RWPE2 (cell line): ENCODE data around the gene CCDC12.

Experiments
- ATAC-seq: fragments of 200-7000 bp; cut with Tn5 transposase; 3 replicates; pipeline ENCODE4 v1.9.1; 2021; ENCODE audit warnings: low read depth
- DNase-seq: peaks from one replicate; pipeline ENCODE4 v3.0.0-alpha.2; 2020; ENCODE audit warnings: low spot score
- H3K27ac ChIP-seq: fragments of 450-650 bp; 2 replicates; pipeline ENCODE4 v1.5.1; 2017; ENCODE audit warnings: mild to moderate bottlenecking; ENCODE audit not compliant: poor library complexity, severe bottlenecking
- H3K27me3 ChIP-seq: fragments of 250-450 bp; sonication (Bioruptor Pico); 2 replicates; pipeline ENCODE4 v1.5.1; 2021; ENCODE audit warnings: mild to moderate bottlenecking, moderate library complexity; ENCODE audit not compliant: insufficient read depth, poor library complexity, severe bottlenecking
- H3K36me3 ChIP-seq: fragments of 250-450 bp; sonication (Bioruptor Pico); 2 replicates; pipeline ENCODE4 v1.5.1; 2020; ENCODE audit warnings: low read depth, mild to moderate bottlenecking, moderate library complexity
- H3K4me1 ChIP-seq: fragments of 250-450 bp; sonication (Bioruptor Pico); 2 replicates; pipeline ENCODE4 v1.5.1; 2021; ENCODE audit warnings: mild to moderate bottlenecking, moderate library complexity; ENCODE audit not compliant: insufficient read depth, poor library complexity, severe bottlenecking
- H3K4me3 ChIP-seq: fragments of 250-450 bp; sonication (Bioruptor Pico); 2 replicates; pipeline ENCODE4 v1.5.1; 2021; ENCODE audit warnings: mild to moderate bottlenecking, moderate library complexity; ENCODE audit not compliant: severe bottlenecking
- H3K9me3 ChIP-seq: fragments of 250-450 bp; sonication (Bioruptor Pico); 2 replicates; pipeline ENCODE4 v1.5.1; 2021; ENCODE audit warnings: mild to moderate bottlenecking, moderate library complexity; ENCODE audit not compliant: severe bottlenecking
- TF ChIP-seq, protein P1 (sequence below): fragments of 450-650 bp; IDR thresholded peaks from one replicate; pipeline ENCODE4 v1.5.1; 2017; ENCODE audit warnings: mild to moderate bottlenecking, moderate library complexity; ENCODE audit not compliant: poor library complexity, severe bottlenecking

The CCDC12 gene

GRCh38 chr3:46986782-46987310, 10.3 kb upstream of the CCDC12 start:
- Histone ChIP-seq H3K27me3 (no peaks in the 10 kb centered on the region), H3K36me3 (peaks cover 16% of the 10 kb centered on the region; the same call in 1 of the 2 replicates), H3K4me1 (peaks cover 34% of the 10 kb centered on the region), H3K9me3 (no peaks in the 10 kb centered on the region), H3K4me3 (no peak overlapping the region), H3K27ac (peak overlapping the region; percentile 67)
- ATAC-seq, result no peak
- no peak for DNase-seq
- TF ChIP-seq, protein P1, sequence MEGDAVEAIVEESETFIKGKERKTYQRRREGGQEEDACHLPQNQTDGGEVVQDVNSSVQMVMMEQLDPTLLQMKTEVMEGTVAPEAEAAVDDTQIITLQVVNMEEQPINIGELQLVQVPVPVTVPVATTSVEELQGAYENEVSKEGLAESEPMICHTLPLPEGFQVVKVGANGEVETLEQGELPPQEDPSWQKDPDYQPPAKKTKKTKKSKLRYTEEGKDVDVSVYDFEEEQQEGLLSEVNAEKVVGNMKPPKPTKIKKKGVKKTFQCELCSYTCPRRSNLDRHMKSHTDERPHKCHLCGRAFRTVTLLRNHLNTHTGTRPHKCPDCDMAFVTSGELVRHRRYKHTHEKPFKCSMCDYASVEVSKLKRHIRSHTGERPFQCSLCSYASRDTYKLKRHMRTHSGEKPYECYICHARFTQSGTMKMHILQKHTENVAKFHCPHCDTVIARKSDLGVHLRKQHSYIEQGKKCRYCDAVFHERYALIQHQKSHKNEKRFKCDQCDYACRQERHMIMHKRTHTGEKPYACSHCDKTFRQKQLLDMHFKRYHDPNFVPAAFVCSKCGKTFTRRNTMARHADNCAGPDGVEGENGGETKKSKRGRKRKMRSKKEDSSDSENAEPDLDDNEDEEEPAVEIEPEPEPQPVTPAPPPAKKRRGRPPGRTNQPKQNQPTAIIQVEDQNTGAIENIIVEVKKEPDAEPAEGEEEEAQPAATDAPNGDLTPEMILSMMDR, result no peak

DNA sequence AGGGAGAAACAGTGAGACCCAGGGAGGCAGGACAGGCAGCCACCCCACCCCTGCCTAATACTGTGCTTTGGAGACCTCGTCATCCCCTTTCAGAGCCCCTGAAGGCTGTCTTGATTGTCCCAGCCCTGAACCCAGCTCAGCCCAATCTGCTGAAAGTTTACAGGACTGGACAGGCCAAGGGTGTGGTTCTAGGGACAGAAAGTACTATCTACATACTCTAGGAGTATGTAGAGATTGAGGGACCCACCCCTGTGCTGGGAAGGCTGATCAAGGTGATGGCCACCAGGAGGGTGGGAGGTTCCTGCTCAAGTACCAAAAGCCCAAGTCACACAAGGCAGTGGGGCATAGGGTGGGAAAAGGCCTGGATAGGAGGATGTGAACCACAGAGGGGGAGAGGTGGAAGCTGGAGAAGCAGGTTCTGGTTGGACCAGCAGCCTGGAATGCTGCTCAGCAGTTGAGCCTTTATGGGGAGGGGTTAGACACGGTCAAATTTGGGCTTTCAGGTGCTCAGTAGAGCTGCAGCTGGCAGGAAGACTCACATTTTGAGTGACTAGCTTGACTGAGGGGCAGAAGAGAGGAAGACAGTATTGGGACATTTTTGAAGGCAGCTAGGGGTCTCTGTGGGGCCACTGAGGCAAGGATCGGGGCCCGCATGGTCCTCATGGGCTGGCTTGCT, 9.6 kb upstream of the CCDC12 start:
- no peak for ATAC-seq
- Histone ChIP-seq H3K36me3 (peaks cover 12% of the 10 kb centered on the region; the same call in 1 of the 2 replicates), H3K27me3 (no peaks in the 10 kb centered on the region), H3K4me3 (no peak overlapping the region), H3K4me1 (peaks cover 41% of the 10 kb centered on the region), H3K27ac (peak overlapping the region; percentile 67), H3K9me3 (no peaks in the 10 kb centered on the region)
- TF ChIP-seq, protein P1, result no peak
- DNase-seq, result no peak

GRCh38 chr3:46985588-46985987, 9.0 kb upstream of the CCDC12 start:
- H3K27ac ChIP-seq, result peak overlapping the region; percentile 67
- H3K9me3 ChIP-seq, result no peaks in the 10 kb centered on the region
- TF ChIP-seq, protein P1, result no peak
- H3K4me3 ChIP-seq, result no peak overlapping the region
- DNase-seq (no peak), ATAC-seq (no peak)
- no peaks in the 10 kb centered on the region for H3K27me3 ChIP-seq
- H3K36me3 ChIP-seq, result 0 out of 2 replicates have a peak, but pooled peaks cover 9% of the 10 kb centered on the region
- H3K4me1 ChIP-seq, result peaks cover 47% of the 10 kb centered on the region

GRCh38 chr3:46984591-46985459, 8.3 kb upstream of the CCDC12 start:
- no peaks in the 10 kb centered on the region for H3K9me3 ChIP-seq
- no peaks in the 10 kb centered on the region for H3K27me3 ChIP-seq
- no peak overlapping the region for H3K4me3 ChIP-seq
- no peak for ATAC-seq
- H3K36me3 ChIP-seq, result 0 out of 2 replicates have a peak, but pooled peaks cover 7% of the 10 kb centered on the region
- TF ChIP-seq, protein P1, result no peak
- no peak for DNase-seq
- peaks cover 49% of the 10 kb centered on the region for H3K4me1 ChIP-seq
- H3K27ac ChIP-seq, result no peak overlapping the region
